ENCODE data around the gene TTC33. TPM values are rescaled to one million over a fixed set of nuclear protein-coding genes. Genes with fewer than 3 reads are reported as not detected.

Gene TTC33
- total and polyA plus RNA-seq, 4 donors: 5.3 to 30.5 (median 7.8) TPM

DNA sequence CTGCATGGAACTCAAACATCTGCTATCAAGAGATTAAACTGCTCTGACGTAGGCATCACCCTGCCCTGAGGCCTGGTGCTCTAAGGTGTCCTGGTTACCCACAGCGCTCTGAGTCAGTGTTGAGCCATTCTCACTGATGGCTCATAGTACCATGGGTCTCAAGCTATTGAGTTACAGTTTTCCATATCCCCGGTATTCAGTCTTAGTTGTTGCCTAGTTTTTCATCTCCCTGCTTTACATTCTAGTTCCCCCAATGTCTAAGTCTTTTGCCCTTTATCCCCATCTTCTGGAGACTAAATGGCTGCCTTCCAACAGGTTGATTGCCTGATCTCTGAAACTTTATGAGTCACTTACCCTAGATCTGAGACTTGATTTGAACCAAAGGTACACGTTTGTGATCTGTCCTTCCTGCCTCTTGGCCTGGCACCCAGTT, 237.3 kb downstream of the TTC33 start:
- H3K27ac ChIP-seq (ENCODE audit: low read depth in 1 of 2, low read length in 1 of 2): no peak overlapping the region
- H3K9ac ChIP-seq (ENCODE audit: insufficient read depth in 1 of 2, low read length in 2 of 2): no peak overlapping the region
- no peak for ATAC-seq (ENCODE audit: insufficient read depth, low FRiP score)
- no peak for DNase-seq
- no peaks in the 10 kb centered on the region for H3K36me3 ChIP-seq (ENCODE audit: control insufficient read depth in 4 of 4, insufficient read depth in 4 of 4, low read length in 4 of 4)
- H3K27me3 ChIP-seq (ENCODE audit: control insufficient read depth in 3 of 3, insufficient read depth in 3 of 3, low read length in 2 of 3): no peaks in the 10 kb centered on the region
- no peak overlapping the region for H3K4me3 ChIP-seq
- H3K4me1 ChIP-seq (ENCODE audit: control insufficient read depth in 5 of 5, insufficient read depth in 5 of 5, low read length in 5 of 5): peaks cover 0 to 5% (median 0%) of the 10 kb centered on the region in 5 donors
- no peaks in the 10 kb centered on the region for H3K9me3 ChIP-seq (ENCODE audit: control insufficient read depth in 4 of 4, insufficient read depth in 3 of 4, low read length in 3 of 4)
- WGBS, 2 donors: 93 to 95% methylated on average over 4 of the region's 4 CpGs
- TF ChIP-seq, protein P1, sequence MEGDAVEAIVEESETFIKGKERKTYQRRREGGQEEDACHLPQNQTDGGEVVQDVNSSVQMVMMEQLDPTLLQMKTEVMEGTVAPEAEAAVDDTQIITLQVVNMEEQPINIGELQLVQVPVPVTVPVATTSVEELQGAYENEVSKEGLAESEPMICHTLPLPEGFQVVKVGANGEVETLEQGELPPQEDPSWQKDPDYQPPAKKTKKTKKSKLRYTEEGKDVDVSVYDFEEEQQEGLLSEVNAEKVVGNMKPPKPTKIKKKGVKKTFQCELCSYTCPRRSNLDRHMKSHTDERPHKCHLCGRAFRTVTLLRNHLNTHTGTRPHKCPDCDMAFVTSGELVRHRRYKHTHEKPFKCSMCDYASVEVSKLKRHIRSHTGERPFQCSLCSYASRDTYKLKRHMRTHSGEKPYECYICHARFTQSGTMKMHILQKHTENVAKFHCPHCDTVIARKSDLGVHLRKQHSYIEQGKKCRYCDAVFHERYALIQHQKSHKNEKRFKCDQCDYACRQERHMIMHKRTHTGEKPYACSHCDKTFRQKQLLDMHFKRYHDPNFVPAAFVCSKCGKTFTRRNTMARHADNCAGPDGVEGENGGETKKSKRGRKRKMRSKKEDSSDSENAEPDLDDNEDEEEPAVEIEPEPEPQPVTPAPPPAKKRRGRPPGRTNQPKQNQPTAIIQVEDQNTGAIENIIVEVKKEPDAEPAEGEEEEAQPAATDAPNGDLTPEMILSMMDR (IDR thresholded peaks at IDR 0.05; ENCODE audit: control extremely low read depth, extremely low read depth): no peak

DNA sequence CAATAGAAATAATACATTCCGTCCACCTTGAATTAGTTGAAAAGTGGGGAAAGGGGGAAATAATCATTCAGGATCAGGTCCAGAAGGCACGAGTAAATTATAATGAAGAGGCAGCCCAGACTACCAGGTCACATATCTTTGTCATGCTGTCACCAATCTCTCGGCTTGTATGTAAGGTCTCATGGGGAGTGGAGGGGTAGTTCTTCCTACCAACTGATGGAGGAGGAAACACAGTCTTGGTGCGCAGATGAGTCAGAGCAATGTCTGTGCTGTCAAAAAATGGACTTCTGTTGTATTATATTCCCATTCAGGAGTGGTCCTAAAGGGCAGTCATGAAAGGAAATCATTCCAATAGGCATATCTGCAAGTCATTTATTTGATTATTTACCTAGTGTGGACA, 240.3 kb downstream of the TTC33 start:
- no peak overlapping the region for H3K27ac ChIP-seq (ENCODE audit: low read depth in 1 of 2, low read length in 1 of 2)
- TF ChIP-seq, protein P1 (IDR thresholded peaks at IDR 0.05; ENCODE audit: control extremely low read depth, extremely low read depth): no peak
- H3K4me1 ChIP-seq (ENCODE audit: control insufficient read depth in 5 of 5, insufficient read depth in 5 of 5, low read length in 5 of 5): no peaks in the 10 kb centered on the region
- H3K36me3 ChIP-seq (ENCODE audit: control insufficient read depth in 4 of 4, insufficient read depth in 4 of 4, low read length in 4 of 4): no peaks in the 10 kb centered on the region
- no peak for DNase-seq
- H3K4me3 ChIP-seq: no peak overlapping the region
- no peak for ATAC-seq (ENCODE audit: insufficient read depth, low FRiP score)
- H3K9ac ChIP-seq (ENCODE audit: insufficient read depth in 1 of 2, low read length in 2 of 2): no peak overlapping the region
- WGBS, 2 donors: 56 to 82% methylated on average over 4 of the region's 4 CpGs
- no peaks in the 10 kb centered on the region for H3K27me3 ChIP-seq (ENCODE audit: control insufficient read depth in 3 of 3, insufficient read depth in 3 of 3, low read length in 2 of 3)
- H3K9me3 ChIP-seq (ENCODE audit: control insufficient read depth in 4 of 4, insufficient read depth in 3 of 4, low read length in 3 of 4): no peaks in the 10 kb centered on the region

DNA sequence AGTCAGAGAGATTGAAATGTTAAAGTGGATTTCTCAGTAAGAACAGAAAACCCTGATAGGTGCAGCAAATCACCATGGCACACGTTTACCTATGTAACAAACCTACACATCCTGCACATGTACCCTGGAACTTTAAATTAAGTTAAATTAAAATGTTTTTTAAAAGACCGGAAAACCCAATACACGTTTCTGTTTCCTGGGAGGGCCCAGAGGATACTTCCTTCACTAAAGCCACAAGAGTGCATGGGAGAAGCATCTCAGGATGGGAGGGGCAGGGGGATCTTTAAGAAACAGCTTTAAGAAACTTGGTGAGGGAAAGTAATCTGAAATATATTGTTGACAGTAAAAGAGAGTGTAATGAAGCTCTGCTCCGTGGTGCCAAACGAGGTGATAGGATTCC, 240.8 kb downstream of the TTC33 start:
- Histone ChIP-seq H3K36me3 (ENCODE audit: control insufficient read depth in 4 of 4, insufficient read depth in 4 of 4, low read length in 4 of 4) (no peaks in the 10 kb centered on the region), H3K9me3 (ENCODE audit: control insufficient read depth in 4 of 4, insufficient read depth in 3 of 4, low read length in 3 of 4) (no peaks in the 10 kb centered on the region), H3K27me3 (ENCODE audit: control insufficient read depth in 3 of 3, insufficient read depth in 3 of 3, low read length in 2 of 3) (no peaks in the 10 kb centered on the region), H3K4me1 (ENCODE audit: control insufficient read depth in 5 of 5, insufficient read depth in 5 of 5, low read length in 5 of 5) (no peaks in the 10 kb centered on the region), H3K9ac (ENCODE audit: insufficient read depth in 1 of 2, low read length in 2 of 2) (no peak overlapping the region), H3K27ac (ENCODE audit: low read depth in 1 of 2, low read length in 1 of 2) (no peak overlapping the region), H3K4me3 (no peak overlapping the region)
- TF ChIP-seq, protein P1 (IDR thresholded peaks at IDR 0.05; ENCODE audit: control extremely low read depth, extremely low read depth): no peak
- no peak for ATAC-seq (ENCODE audit: insufficient read depth, low FRiP score)
- WGBS, 2 donors: 27 to 60% methylated on average over 5 of the region's 5 CpGs
- DNase-seq: no peak

DNA sequence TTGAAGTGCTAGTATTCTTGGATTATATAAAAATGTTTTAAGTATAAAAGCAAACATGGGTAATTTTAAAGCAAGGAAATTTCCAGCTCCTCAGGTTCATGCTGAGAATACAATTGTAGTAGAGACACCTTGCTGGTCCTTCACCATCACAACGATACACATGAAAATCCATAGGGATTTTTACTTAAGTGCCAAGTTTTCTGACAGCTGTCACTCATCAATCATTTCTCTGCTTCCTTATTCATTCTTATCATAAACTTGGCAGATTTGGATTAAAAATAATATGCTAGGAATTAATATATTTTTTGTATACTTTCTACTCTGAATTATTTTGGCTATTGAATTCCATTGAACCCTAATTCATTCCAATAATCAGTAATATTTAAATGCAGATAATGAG, 244.0 kb downstream of the TTC33 start:
- 92 to 95% methylated on average over 1 of the region's 1 CpG for WGBS, 2 donors
- DNase-seq (no peak), ATAC-seq (ENCODE audit: insufficient read depth, low FRiP score) (no peak)
- H3K9me3 ChIP-seq (ENCODE audit: control insufficient read depth in 4 of 4, insufficient read depth in 3 of 4, low read length in 3 of 4): no peaks in the 10 kb centered on the region
- H3K9ac ChIP-seq (ENCODE audit: insufficient read depth in 1 of 2, low read length in 2 of 2): no peak overlapping the region
- no peak overlapping the region for H3K4me3 ChIP-seq
- H3K27me3 ChIP-seq (ENCODE audit: control insufficient read depth in 3 of 3, insufficient read depth in 3 of 3, low read length in 2 of 3): no peaks in the 10 kb centered on the region
- no peaks in the 10 kb centered on the region for H3K36me3 ChIP-seq (ENCODE audit: control insufficient read depth in 4 of 4, insufficient read depth in 4 of 4, low read length in 4 of 4)
- TF ChIP-seq, protein P1 (IDR thresholded peaks at IDR 0.05; ENCODE audit: control extremely low read depth, extremely low read depth): no peak
- H3K4me1 ChIP-seq (ENCODE audit: control insufficient read depth in 5 of 5, insufficient read depth in 5 of 5, low read length in 5 of 5): no peaks in the 10 kb centered on the region
- no peak overlapping the region for H3K27ac ChIP-seq (ENCODE audit: low read depth in 1 of 2, low read length in 1 of 2)
